CD4-positive, alpha-beta T cell (primary cell): ENCODE results near the gene NOB1. TPM values are rescaled to one million over a fixed set of nuclear protein-coding genes. Genes with fewer than 3 reads are reported as not detected.

ENCODE experiments used
- ATAC-seq: fragments of 200-7000 bp; cut with Tn5 transposase; one replicate; pipeline ENCODE4 v1.10.0; 2022; ENCODE audit warnings: mild to moderate bottlenecking; ENCODE audit not compliant: poor library complexity
- CTCF ChIA-PET: fragments of 350-600 bp; sonication (Branson Sonifier 250); formaldehyde crosslinking; loops from one replicate; lab custom pipeline; 2021; ENCODE audit warnings: antibody characterized with exemption, inconsistent platforms; lab: Charles Lee
- POLR2A ChIA-PET: fragments of 350-600 bp; sonication (Branson Sonifier 250); formaldehyde crosslinking; loops from one replicate; lab custom pipeline; 2021; ENCODE audit warnings: antibody characterized with exemption, inconsistent platforms; lab: Charles Lee
- DNase-seq, 14 experiments: peaks; one replicate each; pipeline ENCODE4 v3.0.0-alpha.2; 2013 to 2020; ENCODE audit warnings: mixed read lengths in 2 of 14
- H3K27ac ChIP-seq, 2 donors: one replicate each; pipeline versions ENCODE4 v1.5.1 to v1.7.0; 2013; ENCODE audit warnings: low read length in 2 of 2, low read depth in 1 of 2, mild to moderate bottlenecking in 1 of 2
- H3K27me3 ChIP-seq, 2 experiments: 1 replicate in 1 of 2; 2 replicates in 1 of 2; pipeline versions ENCODE4 v1.6.1 to v1.7.0; 2013; ENCODE audit warnings: low read length in 2 of 2, control low read depth in 1 of 2, mild to moderate bottlenecking in 1 of 2, moderate library complexity in 1 of 2; ENCODE audit not compliant: insufficient read depth in 2 of 2, control insufficient read depth in 1 of 2
- H3K36me3 ChIP-seq: one replicate; pipeline ENCODE4 v1.6.1; 2013; ENCODE audit warnings: low read length, control low read depth; ENCODE audit not compliant: insufficient read depth
- H3K4me1 ChIP-seq: one replicate; pipeline ENCODE4 v1.6.1; 2013; ENCODE audit warnings: low read length, control low read depth; ENCODE audit not compliant: insufficient read depth
- H3K4me3 ChIP-seq: one replicate; pipeline ENCODE4 v1.5.1; 2013; ENCODE audit warnings: mild to moderate bottlenecking, low read length, moderate library complexity
- H3K9me3 ChIP-seq, 2 experiments: 1 replicate in 1 of 2; 2 replicates in 1 of 2; pipeline versions ENCODE4 v1.6.1 to v1.7.0; 2013; ENCODE audit warnings: low read length in 2 of 2, mild to moderate bottlenecking in 2 of 2, control low read depth in 1 of 2, moderate library complexity in 1 of 2; ENCODE audit not compliant: control insufficient read depth in 1 of 2, insufficient read depth in 1 of 2
- H3K27ac Mint-ChIP-seq: one replicate; pipeline ENCODE4 v1.8.0; 2020; ENCODE audit warnings: mixed read lengths
- H3K27me3 Mint-ChIP-seq: one replicate; pipeline ENCODE4 v1.8.0; 2021; ENCODE audit warnings: mixed read lengths
- H3K36me3 Mint-ChIP-seq: one replicate; pipeline ENCODE4 v1.8.0; 2021; ENCODE audit warnings: low read depth, mixed read lengths
- H3K4me1 Mint-ChIP-seq: one replicate; pipeline ENCODE4 v1.8.0; 2021; ENCODE audit warnings: low read depth, mixed read lengths
- H3K4me3 Mint-ChIP-seq: one replicate; pipeline ENCODE4 v1.8.0; 2020; ENCODE audit warnings: mild to moderate bottlenecking, mixed read lengths
- H3K9me3 Mint-ChIP-seq: one replicate; pipeline ENCODE4 v1.8.0; 2020; ENCODE audit warnings: mixed read lengths
- intact Hi-C, 2 experiments: fragments of 100-400 bp; cut with DNase I in 1 of 2; cut with micrococcal nuclease in 1 of 2; formaldehyde crosslinking; loops; one replicate each; pipeline versions ENCODE4 v1.15.1 to v1.9.0; 2023 to 2025; cut with DNase I, micrococcal nuclease
- polyA plus RNA-seq, 2 donors: library from polyadenylated mRNA; unstranded; fragments of 120-200 nt; gene quantifications; one replicate each; pipeline ENCODE4 v1.2.1, GENCODE V29; 2013
- total RNA-seq, 174 experiments: library from RNA in 2 of 174; stranded (reverse) in 2 of 174; gene quantifications; one replicate each; pipeline ENCODE4 v1.2.3 and lab custom pipeline; 2021 to 2026
- TF ChIP-seq, protein P1 (sequence below): fragments of 200-600 bp; IDR thresholded peaks from one replicate; pipeline ENCODE4 v1.8.0; 2022; ENCODE audit warnings: antibody characterized with exemption, mild to moderate bottlenecking

The NOB1 gene
- 10 to 100 TPM; 31.0 to 33.9 TPM for total RNA-seq
- 48.6 TPM for polyA plus RNA-seq (2013, experiment 1 of 2)
- polyA plus RNA-seq (2013, experiment 2 of 2), result 49.4 TPM
- 19.8 to 157 (median 44.0) reads per million in 172 experiments for total RNA-seq (lab: John Stamatoyannopoulos, UW)

DNA sequence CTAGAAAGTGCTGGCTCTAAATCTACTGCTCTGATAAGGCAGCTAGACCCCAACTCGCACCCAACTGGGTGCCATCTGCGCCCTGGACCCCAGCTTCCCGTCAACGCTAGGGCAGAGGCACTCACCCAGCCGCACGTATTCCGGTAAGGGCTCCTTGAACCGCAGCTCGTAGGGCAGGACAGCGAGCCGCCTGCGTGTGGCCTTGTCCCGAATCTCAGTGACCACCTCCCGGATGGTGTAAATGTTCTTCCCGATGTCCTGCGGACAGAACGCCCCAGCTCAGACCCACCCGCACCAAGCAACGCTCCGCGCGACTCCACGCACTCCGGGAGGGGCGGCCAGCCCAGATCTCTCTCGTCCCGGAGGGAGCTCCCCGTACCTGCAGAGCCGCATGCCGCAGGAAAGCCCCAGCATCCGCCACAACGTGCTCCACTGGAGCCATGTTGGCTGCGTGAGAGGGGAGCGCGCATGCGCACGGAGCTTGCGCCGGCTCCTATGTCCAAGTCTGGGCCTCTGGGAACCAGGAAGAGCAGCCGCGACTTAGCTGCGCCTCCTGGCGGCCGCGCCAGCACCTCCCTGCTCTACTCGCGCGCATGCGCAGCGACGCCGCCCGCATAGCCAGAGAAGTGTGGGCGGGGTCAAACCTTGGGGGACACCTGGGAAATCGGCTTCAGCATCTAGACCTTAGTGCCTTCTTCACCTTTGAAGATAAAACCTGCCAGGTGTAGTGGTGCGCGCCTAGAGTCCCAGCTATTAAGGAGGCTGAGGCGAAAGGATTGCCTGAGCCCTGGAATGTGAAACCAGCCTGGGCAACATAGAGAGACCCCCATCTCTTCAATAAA lies at the start of gene NOB1:
Gene NOB1 (minus strand): TSS at position 458 of the 842 bp plus-strand sequence. CDS start 16 bp downstream, at position 442.
- Histone ChIP-seq H3K9me3 (no peaks in the 10 kb centered on the region), H3K36me3 (peaks cover 22% of the 10 kb centered on the region), H3K27ac (peak within 1 kb of the TSS; percentile 71 to 78), H3K4me1 (peaks cover 24% of the 10 kb centered on the region), H3K27me3 (no peaks in the 10 kb centered on the region), H3K4me3 (peak within 1 kb of the TSS; percentile 100)
- CTCF ChIA-PET, result interaction anchor here (0.6 to 2.9 kb wide), 13 partner anchors 10 to 358 kb away, joined by 3 to 19 read pairs (median 4); partner anchors contain the start of gene NQO1
- H3K36me3 Mint-ChIP-seq, result peaks cover 38% of the 10 kb centered on the region
- DNase-seq, result peak; percentile 92 to 100 (median 97)
- peak within 1 kb of the TSS; percentile 100 for H3K4me3 Mint-ChIP-seq
- peak within 1 kb of the TSS; percentile 89 for H3K27ac Mint-ChIP-seq
- no peaks in the 10 kb centered on the region for H3K9me3 Mint-ChIP-seq
- intact Hi-C loops, result loop anchor here (1.0 to 10.0 kb wide), 4 partner anchors 27 to 330 kb away; partner anchors contain the start of genes CYB5B (in 1 of the 2) and NQO1 (in 1 of the 2)
- H3K4me1 Mint-ChIP-seq, result peaks cover 34% of the 10 kb centered on the region
- H3K27me3 Mint-ChIP-seq, result no peaks in the 10 kb centered on the region
- TF ChIP-seq, protein P1, sequence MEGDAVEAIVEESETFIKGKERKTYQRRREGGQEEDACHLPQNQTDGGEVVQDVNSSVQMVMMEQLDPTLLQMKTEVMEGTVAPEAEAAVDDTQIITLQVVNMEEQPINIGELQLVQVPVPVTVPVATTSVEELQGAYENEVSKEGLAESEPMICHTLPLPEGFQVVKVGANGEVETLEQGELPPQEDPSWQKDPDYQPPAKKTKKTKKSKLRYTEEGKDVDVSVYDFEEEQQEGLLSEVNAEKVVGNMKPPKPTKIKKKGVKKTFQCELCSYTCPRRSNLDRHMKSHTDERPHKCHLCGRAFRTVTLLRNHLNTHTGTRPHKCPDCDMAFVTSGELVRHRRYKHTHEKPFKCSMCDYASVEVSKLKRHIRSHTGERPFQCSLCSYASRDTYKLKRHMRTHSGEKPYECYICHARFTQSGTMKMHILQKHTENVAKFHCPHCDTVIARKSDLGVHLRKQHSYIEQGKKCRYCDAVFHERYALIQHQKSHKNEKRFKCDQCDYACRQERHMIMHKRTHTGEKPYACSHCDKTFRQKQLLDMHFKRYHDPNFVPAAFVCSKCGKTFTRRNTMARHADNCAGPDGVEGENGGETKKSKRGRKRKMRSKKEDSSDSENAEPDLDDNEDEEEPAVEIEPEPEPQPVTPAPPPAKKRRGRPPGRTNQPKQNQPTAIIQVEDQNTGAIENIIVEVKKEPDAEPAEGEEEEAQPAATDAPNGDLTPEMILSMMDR, result peak; percentile 88
- ATAC-seq, result peak; percentile 96
- POLR2A ChIA-PET, result interaction anchor here (0.5 to 3.8 kb wide), 16 partner anchors 8 to 497 kb away, joined by 3 to 62 read pairs (median 4); partner anchors contain the start of genes COG8, CYB5B, EXOSC6 and NQO1

- intact Hi-C loops, result no loop called here
- TF ChIP-seq, protein P1, result no peak
Measured at GRCh38 chr16:69804297-69804696, 49.6 kb upstream of the NOB1 start.

GRCh38 chr16:69799611-69800031 lies 44.9 kb upstream of the NOB1 start:
- CTCF ChIA-PET, result no interaction called here
- POLR2A ChIA-PET, result no interaction called here
- TF ChIP-seq, protein P1, result no peak
- H3K9me3 Mint-ChIP-seq, result no peaks in the 10 kb centered on the region
- peaks cover 71% of the 10 kb centered on the region for H3K36me3 Mint-ChIP-seq
- DNase-seq, result no peak
- no peak overlapping the region for H3K27ac Mint-ChIP-seq
- H3K27me3 Mint-ChIP-seq, result no peaks in the 10 kb centered on the region
- no peak overlapping the region for H3K27ac ChIP-seq
- intact Hi-C loops, result loop anchor here in 1 of 2 experiments (10.0 kb wide), 1 partner anchor 135 kb away; no protein-coding TSS in a partner anchor
- peaks cover 6% of the 10 kb centered on the region for H3K4me1 Mint-ChIP-seq
- ATAC-seq, result no peak
- no peak overlapping the region for H3K4me3 ChIP-seq
- H3K9me3 ChIP-seq, result no peaks in the 10 kb centered on the region
- no peak overlapping the region for H3K4me3 Mint-ChIP-seq
- no peaks in the 10 kb centered on the region for H3K4me1 ChIP-seq
- H3K27me3 ChIP-seq, result no peaks in the 10 kb centered on the region
- peaks cover 42% of the 10 kb centered on the region for H3K36me3 ChIP-seq

More at GRCh38 chr16:69804297-69804696, 49.6 kb upstream of the NOB1 start:
- Mint-ChIP-seq H3K36me3 (peaks cover 57% of the 10 kb centered on the region), H3K27ac (no peak overlapping the region), H3K9me3 (no peaks in the 10 kb centered on the region), H3K4me1 (no peaks in the 10 kb centered on the region), H3K4me3 (no peak overlapping the region), H3K27me3 (no peaks in the 10 kb centered on the region)
- DNase-seq, result no peak
- H3K9me3 ChIP-seq, result no peaks in the 10 kb centered on the region
- H3K4me3 ChIP-seq, result no peak overlapping the region
- no peaks in the 10 kb centered on the region for H3K4me1 ChIP-seq
- H3K36me3 ChIP-seq, result peaks cover 34% of the 10 kb centered on the region
- no peaks in the 10 kb centered on the region for H3K27me3 ChIP-seq
- CTCF ChIA-PET, result no interaction called here
- H3K27ac ChIP-seq, result no peak overlapping the region
- POLR2A ChIA-PET, result no interaction called here
- ATAC-seq, result no peak
